Sigmoid colon (tissue), 4 donors: ENCODE results near the gene EPN2.

Source experiments
- CTCF ChIP-seq, 4 experiments: fragments of 450-650 bp in 3 of 4; fragments of 200-600 bp in 1 of 4; IDR thresholded peaks; one replicate each; pipeline ENCODE4 v1.5.1; 2016 to 2019; ENCODE audit warnings: antibody characterized with exemption in 4 of 4, mild to moderate bottlenecking in 3 of 4, moderate library complexity in 2 of 4
- EP300 ChIP-seq, 4 donors: sonication (generic); formaldehyde crosslinking; IDR thresholded peaks; one replicate each; pipeline ENCODE4 v1.6.1; 2017; ENCODE audit warnings: antibody characterized with exemption in 4 of 4
- POLR2A ChIP-seq, 2 donors: fragments of 450-650 bp; IDR thresholded peaks; one replicate each; pipeline ENCODE4 v1.6.1; 2016; ENCODE audit warnings: antibody characterized with exemption in 2 of 2, mild to moderate bottlenecking in 2 of 2, moderate library complexity in 2 of 2

- no peak for TF ChIP-seq CTCF (IDR thresholded peaks at IDR 0.05)
- no peak for TF ChIP-seq POLR2A (IDR thresholded peaks at IDR 0.05)
- TF ChIP-seq EP300 (IDR thresholded peaks at IDR 0.05): no peak
Observed at GRCh38 chr17:19316761-19317358, 79.7 kb downstream of the EPN2 start.
